Left kidney (tissue), 2 donors: Measurements from ENCODE around the gene ATP8B1. TPM values are rescaled to one million over a fixed set of nuclear protein-coding genes. Genes with fewer than 3 reads are reported as not detected.

Experiments
- DNase-seq: peaks from one replicate; pipeline ENCODE4 v3.0.0-alpha.2; 2013
- polyA plus RNA-seq: library from polyadenylated mRNA; unstranded; fragments of 120-200 nt; gene quantifications from one replicate; pipeline ENCODE4 v1.2.1, GENCODE V29; 2013; ENCODE audit not compliant: insufficient read length

ATP8B1 gene
- polyA plus RNA-seq, 1 donor: 35.0 TPM

GRCh38 chr18:57793302-57793986 is 9.7 kb downstream of the ATP8B1 start:
- no peak for DNase-seq

DNA sequence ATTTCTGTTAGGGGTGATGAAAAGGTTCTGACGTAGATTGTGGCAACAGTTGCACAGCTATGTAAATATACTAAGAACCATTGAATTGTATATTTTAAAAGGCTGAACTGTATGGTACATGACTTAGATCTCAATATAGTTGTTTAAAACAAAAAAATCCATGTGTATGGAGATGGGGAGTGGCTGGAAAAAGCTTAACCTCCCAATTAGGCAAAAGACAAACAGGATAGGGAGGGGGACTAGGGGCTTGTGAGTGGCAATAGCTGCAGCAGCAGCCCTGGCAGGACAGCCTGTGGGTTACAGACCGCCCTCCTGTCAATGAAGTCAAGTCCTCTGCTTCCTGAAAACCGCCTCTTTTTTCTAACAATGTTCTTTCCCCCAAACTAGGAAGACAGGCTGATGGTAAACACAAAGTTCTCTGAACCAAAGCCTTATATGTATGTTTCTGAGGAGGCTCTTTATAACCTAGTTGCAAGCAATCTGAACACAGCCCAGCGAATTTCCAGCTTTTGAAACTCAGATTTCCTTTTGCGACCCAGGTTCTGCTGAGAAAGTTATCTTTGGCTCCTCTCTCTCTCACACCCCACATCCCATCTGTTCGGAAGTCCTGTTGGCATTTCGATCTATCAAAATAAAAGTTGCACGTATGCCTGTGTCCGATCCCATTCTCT is 10.3 kb downstream of the ATP8B1 start:
- no peak for DNase-seq

- no peak for DNase-seq
These were observed 11.2 kb downstream of the ATP8B1 start for GRCh38 chr18:57791911-57792310.

GRCh38 chr18:57791192-57791591 is 11.9 kb downstream of the ATP8B1 start:
- no peak for DNase-seq

DNA sequence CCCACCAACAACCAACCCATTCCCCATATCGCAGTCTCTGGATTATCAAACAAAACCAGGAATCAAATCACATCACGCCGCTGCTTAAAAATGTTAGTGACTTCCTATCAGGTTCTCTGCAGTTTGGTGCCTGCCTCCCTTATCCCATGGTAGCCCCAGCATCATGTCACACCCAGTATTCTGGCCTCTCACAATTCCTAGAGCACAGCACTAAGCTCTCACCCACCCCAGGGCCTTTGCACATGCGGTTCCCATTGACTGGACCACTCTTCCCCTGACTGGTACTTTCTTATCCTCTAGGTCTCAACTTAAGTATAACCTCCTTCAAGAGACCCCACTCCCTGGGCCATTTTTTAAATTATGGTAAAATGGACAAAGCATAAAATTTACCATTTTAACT is 12.8 kb downstream of the ATP8B1 start:
- DNase-seq: no peak

DNA sequence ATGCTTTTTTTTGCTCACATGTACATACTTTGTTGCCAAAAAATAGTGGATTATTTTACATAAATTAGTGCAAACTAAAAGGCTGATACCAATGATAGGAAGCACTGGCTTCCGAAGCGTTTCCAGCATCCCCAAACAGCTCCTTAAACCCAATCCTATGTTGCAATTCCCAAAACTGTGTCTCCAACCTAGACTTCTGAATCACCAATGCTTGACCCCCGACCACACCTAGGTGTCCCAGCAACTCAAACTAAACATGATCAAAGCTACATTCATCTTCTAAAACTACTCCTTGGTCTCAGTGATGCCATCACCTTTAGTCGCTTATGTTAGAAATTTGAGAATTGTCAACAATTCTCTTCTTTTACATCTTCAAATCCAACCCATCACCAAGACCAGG is 13.4 kb downstream of the ATP8B1 start:
- DNase-seq: no peak

DNA sequence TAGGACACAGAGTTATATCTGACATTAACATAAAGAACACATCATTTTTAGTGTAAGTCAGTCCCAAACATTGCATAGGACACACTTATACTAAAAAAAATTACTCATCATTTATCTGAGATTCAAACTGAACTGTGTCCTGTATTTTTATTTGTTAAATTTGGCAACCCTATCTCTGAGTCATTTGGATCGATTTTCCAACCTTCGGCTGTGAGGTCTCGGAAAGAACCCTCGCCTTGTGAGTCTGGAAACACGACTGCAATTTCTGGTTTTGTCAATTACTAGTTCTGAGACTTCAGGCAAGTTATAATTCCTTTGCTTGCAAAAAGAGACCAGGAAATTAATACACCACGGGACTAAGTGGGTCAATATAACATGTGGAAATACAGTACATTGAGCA is 14.0 kb downstream of the ATP8B1 start:
- no peak for DNase-seq

GRCh38 chr18:57787068-57787685 is 15.9 kb downstream of the ATP8B1 start:
- no peak for DNase-seq

DNA sequence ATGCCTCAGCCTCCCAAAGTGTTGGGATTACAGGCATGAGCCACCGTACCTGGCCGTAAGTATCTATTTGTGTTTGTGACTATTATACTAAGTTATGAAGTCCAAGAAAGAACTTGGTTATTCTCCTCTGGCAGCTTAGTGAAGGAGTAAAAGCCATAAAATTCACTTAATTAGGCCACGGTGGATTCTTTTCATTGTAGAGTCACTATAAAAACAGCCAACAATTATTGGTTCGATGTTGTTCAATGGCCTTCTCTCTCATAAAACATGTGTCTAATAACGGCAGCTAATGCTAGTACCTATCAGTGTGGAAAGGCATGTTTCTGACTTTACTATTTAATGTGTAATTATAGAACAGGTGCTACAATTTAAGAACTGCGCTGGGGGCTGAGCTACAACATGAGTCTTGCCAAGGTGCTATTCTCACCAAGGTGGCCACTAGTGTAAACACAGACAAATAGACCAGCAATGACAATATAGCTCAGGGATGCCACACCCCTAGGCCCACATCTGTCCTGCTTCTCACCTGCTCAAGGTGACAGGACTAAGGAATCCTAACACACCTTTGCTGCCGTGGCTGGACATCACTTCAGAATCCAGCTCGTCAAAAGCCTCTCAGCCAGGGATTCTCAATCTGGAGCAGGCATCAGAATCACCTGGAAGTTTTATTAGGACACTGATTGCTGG is 17.2 kb downstream of the ATP8B1 start:
- DNase-seq: no peak

DNA sequence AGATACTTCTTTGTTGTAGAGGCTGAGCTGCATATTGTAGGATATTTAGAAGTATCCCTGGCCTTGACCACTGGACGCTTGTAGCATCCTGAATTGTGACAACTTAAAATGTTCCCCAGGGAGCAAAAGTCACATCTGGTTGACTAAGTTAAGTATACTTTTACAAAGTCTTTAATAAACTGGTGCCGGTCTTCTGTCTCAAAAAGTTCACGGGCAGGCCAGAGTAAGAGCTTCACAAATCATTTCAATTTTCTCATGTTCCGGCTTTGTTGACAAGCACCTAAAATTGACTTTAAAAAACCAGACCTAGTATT is 18.4 kb downstream of the ATP8B1 start:
- no peak for DNase-seq

GRCh38 chr18:57784034-57784800 is 18.9 kb downstream of the ATP8B1 start:
- no peak for DNase-seq

DNA sequence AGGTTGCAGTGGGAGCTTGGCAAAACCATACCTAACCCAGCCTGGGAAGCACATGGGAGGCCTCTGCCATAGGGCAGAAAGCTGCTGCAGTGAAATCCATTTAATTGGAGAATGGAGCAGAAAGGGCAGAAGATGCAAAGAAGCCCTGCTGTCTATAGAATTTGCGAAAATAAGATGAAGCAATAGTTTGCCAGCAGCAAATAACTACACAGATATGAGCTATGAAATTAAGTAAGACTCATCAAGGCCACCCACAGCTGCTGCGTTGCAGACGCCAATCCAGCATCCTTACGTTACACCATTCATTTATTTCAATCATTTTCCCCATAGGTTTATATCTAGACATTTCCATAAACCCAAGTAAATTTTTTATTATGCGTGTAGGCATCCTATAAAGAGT is 21.1 kb downstream of the ATP8B1 start:
- no peak for DNase-seq

GRCh38 chr18:57780706-57781347 is 22.3 kb downstream of the ATP8B1 start:
- no peak for DNase-seq

DNA sequence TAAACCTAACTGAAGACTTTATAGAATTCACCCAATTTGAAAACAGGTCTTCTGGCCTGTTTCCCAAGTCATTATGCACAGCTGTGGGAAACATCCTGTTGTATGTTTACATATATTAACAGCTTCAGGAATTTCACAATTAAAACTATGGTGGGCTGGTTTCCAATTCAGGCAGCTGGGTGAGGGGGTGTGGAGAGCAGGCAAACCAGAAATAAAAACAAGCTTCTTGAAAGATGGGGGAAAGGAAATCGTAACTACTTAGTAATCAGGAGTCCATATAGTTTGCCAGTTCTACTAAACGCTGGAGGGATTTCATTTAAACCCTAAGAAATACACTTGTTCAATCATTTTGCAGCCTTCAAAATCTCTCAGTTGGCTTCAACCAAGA is 22.8 kb downstream of the ATP8B1 start:
- DNase-seq: no peak

GRCh38 chr18:57776767-57777166 is 26.3 kb downstream of the ATP8B1 start:
- no peak for DNase-seq

DNA sequence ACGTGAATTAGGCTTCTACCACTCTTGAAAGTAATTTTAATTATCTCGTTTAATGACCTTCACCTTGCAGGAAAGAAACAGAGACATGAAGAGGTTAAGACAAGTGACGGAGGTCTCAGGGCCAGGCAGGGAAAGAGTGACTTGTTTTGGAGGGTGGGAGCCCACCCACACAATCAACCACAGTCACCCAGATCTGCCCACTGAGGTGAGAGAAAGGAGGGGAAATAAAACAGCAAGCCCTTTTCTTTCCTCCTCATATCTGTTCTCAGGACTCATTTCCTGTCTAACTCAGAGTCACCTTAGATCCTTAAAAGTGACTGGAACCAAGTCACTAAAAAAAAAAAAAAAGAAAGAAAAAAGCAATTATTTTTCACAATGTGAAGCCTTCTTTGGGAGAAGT is 26.8 kb downstream of the ATP8B1 start:
- no peak for DNase-seq

GRCh38 chr18:57775937-57776336 is 27.2 kb downstream of the ATP8B1 start:
- DNase-seq: no peak

GRCh38 chr18:57772387-57772799 is 30.7 kb downstream of the ATP8B1 start:
- no peak for DNase-seq

DNA sequence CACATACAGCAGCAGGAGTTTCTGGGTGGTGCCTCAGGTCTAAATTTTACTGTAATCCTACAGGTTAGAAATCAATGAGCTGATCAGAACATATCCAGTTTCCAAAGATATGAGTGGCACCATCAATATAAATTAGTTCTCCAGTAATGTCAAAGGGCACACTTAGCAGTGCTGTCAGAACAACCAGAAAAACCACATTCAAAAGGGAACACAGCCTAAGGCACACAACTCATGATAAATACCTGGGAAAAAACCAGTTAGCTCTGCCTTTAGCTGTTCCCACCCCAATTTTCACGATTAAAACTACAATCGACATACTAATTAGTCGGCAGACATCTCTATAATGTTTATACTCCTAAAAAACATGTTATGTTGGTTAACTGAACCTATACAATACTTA is 31.5 kb downstream of the ATP8B1 start:
- no peak for DNase-seq

DNA sequence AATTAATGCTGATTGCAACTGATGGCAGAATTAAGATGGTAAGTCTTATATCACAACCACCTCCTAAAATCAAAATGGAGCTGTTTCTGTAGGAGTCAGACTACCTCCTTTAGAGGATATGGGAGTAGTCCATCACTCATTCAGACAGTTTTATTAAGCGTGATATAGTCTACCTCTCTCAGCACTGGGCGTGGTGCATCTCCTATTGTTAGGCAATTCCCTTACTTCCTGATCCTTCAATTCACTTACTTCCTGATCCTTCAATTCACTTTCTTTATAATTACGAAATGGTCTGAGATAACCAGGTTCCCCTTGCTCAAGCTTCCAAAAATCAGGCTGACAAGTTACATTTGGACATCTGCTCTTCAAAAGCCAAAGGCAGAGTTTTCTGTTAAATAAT is 31.9 kb downstream of the ATP8B1 start:
- DNase-seq: no peak

DNA sequence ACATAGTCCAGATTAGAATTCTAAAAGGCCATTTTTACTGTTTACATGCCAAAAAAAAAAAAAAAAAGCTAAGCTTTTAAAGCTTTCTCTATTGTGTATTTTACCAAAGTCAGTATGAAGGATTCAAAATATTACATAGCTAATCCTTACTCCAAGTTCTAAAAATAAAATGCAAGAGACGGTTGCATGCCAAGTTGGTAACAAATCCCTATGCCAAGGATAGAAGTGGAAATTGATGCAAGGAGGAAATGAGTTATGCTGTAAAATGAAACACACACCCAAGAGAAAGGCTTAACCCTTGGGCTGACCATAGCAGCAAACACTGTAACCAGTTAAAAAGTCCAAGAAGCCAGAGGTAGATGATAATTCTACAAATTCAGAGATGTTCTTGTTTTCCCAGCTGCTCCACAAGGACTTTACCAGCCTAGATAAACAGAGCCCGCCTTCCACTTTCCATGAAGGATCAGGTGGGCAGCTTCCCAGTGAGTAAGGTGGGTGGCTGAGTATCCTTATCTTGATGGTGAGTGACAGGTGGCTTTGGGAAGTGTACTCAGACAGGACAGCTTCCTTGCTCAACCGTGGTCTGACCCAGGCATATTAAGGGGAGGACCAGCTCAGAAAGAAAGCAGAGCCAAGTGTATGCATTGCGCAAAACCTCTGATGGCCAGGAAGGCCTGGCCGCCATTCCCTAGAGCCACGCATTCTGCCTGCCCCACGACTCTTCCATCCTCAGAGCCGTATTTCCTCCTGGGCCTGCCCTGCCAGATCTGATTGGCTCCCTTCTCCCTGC is 34.4 kb downstream of the ATP8B1 start:
- DNase-seq: no peak
